H1 (cell line): ENCODE data around the gene ZNF462. TPM values are rescaled to one million over a fixed set of nuclear protein-coding genes. Genes with fewer than 3 reads are reported as not detected.

Source experiments
- CTCF ChIA-PET: fragments of 300-600 bp; sonication (Branson Sonifier 250); formaldehyde crosslinking; loops from one replicate; lab custom pipeline; 2021; ENCODE audit not compliant: partially characterized antibody; lab: Charles Lee
- POLR2A ChIA-PET: fragments of 300-600 bp; sonication (Branson Sonifier 250); formaldehyde crosslinking; loops from one replicate; lab custom pipeline; 2021; ENCODE audit warnings: inconsistent platforms; ENCODE audit not compliant: partially characterized antibody; lab: Charles Lee
- DNase-seq, 2 experiments: peaks; one replicate each; pipeline versions ENCODE4 v3.0.0 to v3.0.0-alpha.2; 2010 to 2022; ENCODE audit warnings: low spot score in 2 of 2, low read depth in 1 of 2, mixed read lengths in 1 of 2
- FAIRE-seq: peaks from 2 replicates; lab custom pipeline; 2011; peaks lifted over from hg19 to GRCh38; lab: Jason Lieb, UNC
- H2AFZ ChIP-seq: 2 replicates; pipeline ENCODE4 v1.8.1; 2012; ENCODE audit warnings: low read length, inconsistent platforms
- H2AK5ac ChIP-seq: 2 replicates; pipeline ENCODE4 v1.6.1; 2013; ENCODE audit warnings: low read depth, low read length
- H2BK120ac ChIP-seq: replicated peaks from 2 replicates; pipeline ENCODE3; 2013; ENCODE audit warnings: low read depth, low read length, inconsistent platforms
- H2BK12ac ChIP-seq: 2 replicates; pipeline ENCODE4 v1.6.1; 2013; ENCODE audit warnings: low read depth, low read length
- H2BK15ac ChIP-seq: 2 replicates; pipeline ENCODE4 v1.6.1; 2013; ENCODE audit warnings: low read length
- H2BK20ac ChIP-seq: 2 replicates; pipeline ENCODE4 v1.6.1; 2013; ENCODE audit warnings: low read length
- H2BK5ac ChIP-seq: 2 replicates; pipeline ENCODE4 v1.6.1; 2013; ENCODE audit warnings: low read depth, low read length
- H3K14ac ChIP-seq: 2 replicates; pipeline ENCODE4 v1.6.1; 2013; ENCODE audit warnings: inconsistent platforms; ENCODE audit not compliant: insufficient read length
- H3K18ac ChIP-seq: 2 replicates; pipeline ENCODE4 v1.6.1; 2013; ENCODE audit warnings: low read length; ENCODE audit errors: extremely low read depth
- H3K23ac ChIP-seq: 2 replicates; pipeline ENCODE4 v1.6.1; 2013; ENCODE audit warnings: inconsistent platforms; ENCODE audit not compliant: insufficient read length
- H3K23me2 ChIP-seq: 2 replicates; pipeline ENCODE4 v1.6.1; 2013; ENCODE audit warnings: low read depth, low read length
- H3K27ac ChIP-seq: 2 replicates; pipeline ENCODE4 v1.6.1; 2011; ENCODE audit warnings: low read depth, low read length, inconsistent platforms
- H3K27me3 ChIP-seq, 4 experiments: replicated peaks in 1 of 4; 1 replicate in 1 of 4; 2 replicates in 3 of 4; pipeline versions ENCODE4 v1.6.1 to v1.8.1; 2011 to 2013; ENCODE audit warnings: low read length in 3 of 4, mild to moderate bottlenecking in 3 of 4, inconsistent platforms in 2 of 4, mixed read lengths in 2 of 4, moderate library complexity in 1 of 4; ENCODE audit not compliant: control insufficient read depth in 3 of 4, insufficient read depth in 3 of 4; ENCODE audit errors: extremely low read depth in 1 of 4
- H3K36me3 ChIP-seq, 4 experiments: 2 replicates each; pipeline versions ENCODE4 v1.6.1 to v1.8.1; 2011 to 2013; ENCODE audit warnings: mild to moderate bottlenecking in 4 of 4, low read length in 3 of 4, moderate library complexity in 2 of 4, control low read depth in 1 of 4, inconsistent platforms in 1 of 4; ENCODE audit not compliant: insufficient read depth in 4 of 4, control insufficient read depth in 2 of 4
- H3K4ac ChIP-seq: replicated peaks from 2 replicates; pipeline ENCODE3; 2013; ENCODE audit warnings: low read length, low read depth, mixed read lengths, inconsistent platforms; ENCODE audit not compliant: insufficient read length
- H3K4me1 ChIP-seq, 4 experiments: replicated peaks in 1 of 4; 1 replicate in 1 of 4; 2 replicates in 3 of 4; pipeline versions ENCODE4 v1.6.1 to v1.8.1; 2011 to 2013; ENCODE audit warnings: low read length in 3 of 4, inconsistent platforms in 2 of 4, mixed read lengths in 1 of 4; ENCODE audit not compliant: insufficient read depth in 4 of 4, control insufficient read depth in 3 of 4
- H3K4me2 ChIP-seq, 2 experiments: 2 replicates each; pipeline versions ENCODE4 v1.6.1 to v1.8.1; 2011 to 2013; ENCODE audit warnings: low read depth in 2 of 2, low read length in 2 of 2, control low read depth in 1 of 2, inconsistent platforms in 1 of 2, mild to moderate bottlenecking in 1 of 2; ENCODE audit not compliant: insufficient read depth in 1 of 2
- H3K4me3 ChIP-seq, 4 experiments: fragments of 200-600, 300-600 bp in 1 of 4; sonication (generic), shearing (Covaris generic), sonication (Bioruptor Twin) in 1 of 4; 2 replicates each; pipeline versions ENCODE4 v1.5.1 to v1.8.1; 2011 to 2016; ENCODE audit warnings: low read length in 4 of 4, low read depth in 3 of 4, control low read depth in 2 of 4, inconsistent platforms in 2 of 4, mild to moderate bottlenecking in 2 of 4, mixed read lengths in 1 of 4, moderate library complexity in 1 of 4; ENCODE audit not compliant: insufficient read depth in 2 of 4; ENCODE audit errors: extremely low read depth in 1 of 4
- H3K56ac ChIP-seq: replicated peaks from 2 replicates; pipeline ENCODE3; 2013; ENCODE audit warnings: low read depth, mild to moderate bottlenecking, mixed read lengths, low read length, inconsistent platforms; ENCODE audit not compliant: insufficient read length
- H3K79me1 ChIP-seq: 2 replicates; pipeline ENCODE4 v1.6.1; 2013; ENCODE audit warnings: low read depth, low read length, control low read depth
- H3K79me2 ChIP-seq, 2 experiments: 2 replicates each; pipeline versions ENCODE4 v1.6.1 to v1.8.1; 2012 to 2013; ENCODE audit warnings: low read length in 2 of 2, mild to moderate bottlenecking in 2 of 2, inconsistent platforms in 1 of 2; ENCODE audit not compliant: insufficient read depth in 2 of 2, control insufficient read depth in 1 of 2
- H3K9ac ChIP-seq, 4 experiments: replicated peaks in 1 of 4; 1 replicate in 1 of 4; 2 replicates in 3 of 4; pipeline versions ENCODE4 v1.6.1 to v1.8.1; 2011 to 2013; ENCODE audit warnings: low read depth in 3 of 4, low read length in 3 of 4, control low read depth in 2 of 4, mild to moderate bottlenecking in 2 of 4, moderate library complexity in 2 of 4, inconsistent platforms in 1 of 4; ENCODE audit errors: extremely low read depth in 1 of 4
- H3K9me3 ChIP-seq, 2 experiments: 2 replicates each; pipeline versions ENCODE4 v1.6.1 to v1.8.1; 2012 to 2013; ENCODE audit warnings: mild to moderate bottlenecking in 2 of 2, moderate library complexity in 2 of 2, control low read depth in 1 of 2, inconsistent platforms in 1 of 2, low read depth in 1 of 2, low read length in 1 of 2, mixed read lengths in 1 of 2; ENCODE audit not compliant: insufficient read depth in 2 of 2
- H4K20me1 ChIP-seq, 2 experiments: replicated peaks in 1 of 2; 2 replicates each; pipeline versions ENCODE3 to v1.8.1; 2011 to 2013; ENCODE audit warnings: inconsistent platforms in 2 of 2, low read length in 2 of 2, mild to moderate bottlenecking in 1 of 2; ENCODE audit not compliant: insufficient read depth in 2 of 2, control insufficient read depth in 1 of 2
- H4K5ac ChIP-seq: 2 replicates; pipeline ENCODE4 v1.6.1; 2013; ENCODE audit warnings: low read length, low read depth, mixed read lengths, inconsistent platforms; ENCODE audit not compliant: insufficient read length
- H4K8ac ChIP-seq: 2 replicates; pipeline ENCODE4 v1.8.0; 2013; ENCODE audit warnings: mild to moderate bottlenecking, moderate library complexity, low read length, inconsistent platforms; ENCODE audit not compliant: insufficient read depth; ENCODE audit errors: extremely low read depth
- H4K91ac ChIP-seq: replicated peaks from 2 replicates; pipeline ENCODE3; 2013; ENCODE audit warnings: low read length, mixed read lengths, inconsistent platforms; ENCODE audit not compliant: insufficient read length
- ASH2L ChIP-seq: fragments of 200-600, 300-600 bp; sonication (generic); IDR thresholded peaks from one replicate; pipeline ENCODE4 v1.7.1; 2017; ENCODE audit warnings: low read length
- CEBPB ChIP-seq: IDR thresholded peaks from 2 replicates; pipeline ENCODE4 v1.6.1; 2012; ENCODE audit warnings: low read depth, low read length
- EP300 ChIP-seq, 2 experiments: IDR thresholded peaks; 1 replicate in 1 of 2; 2 replicates in 1 of 2; pipeline ENCODE4 v1.6.1; 2011 to 2012; ENCODE audit warnings: low read depth in 2 of 2, low read length in 2 of 2, mild to moderate bottlenecking in 2 of 2, borderline replicate concordance in 1 of 2, inconsistent platforms in 1 of 2, moderate library complexity in 1 of 2
- FOSL1 ChIP-seq: IDR thresholded peaks from 2 replicates; pipeline ENCODE4 v1.6.1; 2011; ENCODE audit warnings: mild to moderate bottlenecking, low read depth, low read length, moderate library complexity; ENCODE audit not compliant: insufficient read depth
- SUZ12 ChIP-seq: fragments of 200-600 bp; sonication (generic); IDR thresholded peaks from 2 replicates; pipeline ENCODE4 v1.6.1; 2012; ENCODE audit warnings: mild to moderate bottlenecking, inconsistent platforms, low read length, moderate library complexity, mixed read lengths
- TEAD4 ChIP-seq: IDR thresholded peaks from 2 replicates; pipeline ENCODE4 v1.6.1; 2012; ENCODE audit warnings: low read depth, low read length, inconsistent platforms, mixed read lengths
- WGBS, 2 experiments: shearing (Covaris generic) in 1 of 2; methylation state at CpG; one replicate each; pipeline versions ENCODE4 v1.1.6 to v1.1.7; 2013 to 2015; ENCODE audit warnings: low lambda C conversion rate in 2 of 2, mixed read lengths in 2 of 2, inconsistent platforms in 1 of 2, low coverage in 1 of 2, missing lambda C conversion rate in 1 of 2; ENCODE audit not compliant: insufficient replicate concordance in 2 of 2, insufficient coverage in 1 of 2, insufficient read length in 1 of 2; ENCODE audit errors: extremely low coverage in 1 of 2, missing lambda C conversion rate in 1 of 2; 5-methylcytosine and 5-hydroxymethylcytosine counted together
- polyA plus RNA-seq, 7 experiments: library from polyadenylated mRNA; depleted of rRNA in 3 of 7; stranded (reverse) in 5 of 7; unstranded in 2 of 7; fragments of >200 nt in 5 of 7; fragments of 200-250 nt in 2 of 7; gene quantifications; 1 replicate in 5 of 7; 2 replicates in 1 of 7; 4 replicates in 1 of 7; pipeline versions ENCODE4 v1.2.1 to v1.2.3, GENCODE V29; 2011 to 2013; ENCODE audit warnings: missing spikeins in 2 of 7, mixed read lengths in 2 of 7
- total RNA-seq: library from RNA; stranded (reverse); fragmentation: NEBNext Ultra II Directional; extraction: Animal tissue kit (Norgen Biotek cat#: 25700); gene quantifications from 2 replicates; pipeline ENCODE4 v1.2.1, GENCODE V29; 2021
- TF ChIP-seq, protein P1 (sequence below): IDR thresholded peaks from 2 replicates; pipeline ENCODE4 v1.6.1; 2011; ENCODE audit warnings: low read depth, mild to moderate bottlenecking, low read length; ENCODE audit not compliant: insufficient read depth

The ZNF462 gene
- total and polyA plus RNA-seq, 2 of the 8 experiments (the other 6 are each of a cell fraction or from before 2014, with no cell fraction given) = 30.0 to 163 TPM

DNA sequence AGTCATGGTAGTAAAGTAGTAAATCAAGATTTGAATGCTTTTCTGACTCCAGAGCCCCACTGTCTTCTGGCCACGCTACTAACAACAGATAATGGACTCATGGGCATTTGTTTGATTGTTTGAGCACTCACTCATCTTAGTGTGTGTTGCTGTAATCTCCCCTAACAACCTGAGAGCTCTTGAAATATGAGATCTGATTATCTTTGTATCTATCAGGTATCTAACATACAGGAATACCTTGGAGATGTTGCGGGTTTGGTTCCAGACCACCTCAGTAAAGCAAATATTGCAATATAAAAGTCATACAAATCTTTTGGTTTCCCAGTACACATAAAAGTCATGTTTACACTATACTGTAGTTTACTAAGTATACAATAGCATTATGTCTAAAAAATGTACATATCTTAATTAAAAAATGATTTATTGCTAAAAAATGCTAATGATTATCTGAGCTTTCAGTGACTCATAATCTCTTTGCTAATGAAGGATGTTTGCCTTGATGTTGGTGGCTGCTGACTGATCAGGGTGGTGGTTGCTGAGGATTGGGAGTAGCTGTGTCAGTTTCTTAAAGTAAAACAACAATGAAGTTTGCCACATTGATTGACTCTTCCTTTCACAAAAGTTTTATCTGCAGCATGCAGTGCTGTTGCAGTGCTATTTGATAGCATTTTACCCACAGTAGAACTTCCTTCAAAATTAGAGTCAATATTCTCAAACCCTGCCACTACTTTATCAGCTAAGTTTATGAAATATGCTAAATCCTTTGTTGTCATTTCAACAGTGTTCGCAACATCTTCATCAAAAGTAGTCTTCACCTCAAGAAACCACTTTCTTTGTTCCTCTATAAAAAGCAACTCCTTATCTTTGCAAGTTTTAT is 92.2 kb downstream of the ZNF462 start:
- H3K18ac ChIP-seq = no peak overlapping the region
- CTCF ChIA-PET = interaction anchor here (1.4 kb wide), 1 partner anchor 15 kb away, joined by 3 read pairs; no protein-coding TSS in a partner anchor

More for the DNA sequence above, 92.2 kb downstream of the ZNF462 start:
- Histone ChIP-seq H2AK5ac (no peak overlapping the region), H3K4me1 (peaks cover 0 to 8% (median 5%) of the 10 kb centered on the region in 4 experiments; a peak in 4 of 7 replicates), H2BK120ac (no peak overlapping the region), H3K79me2 (peaks cover 0 to 7% of the 10 kb centered on the region in 2 experiments; a peak in 2 of 4 replicates), H3K27me3 (no peaks in the 10 kb centered on the region), H3K23ac (no peak overlapping the region), H3K56ac (no peak overlapping the region), H3K36me3 (peaks cover 0 to 79% (median 33%) of the 10 kb centered on the region in 4 experiments; a peak in 7 of 8 replicates), H3K4me3 (no peak overlapping the region), H4K8ac (no peak overlapping the region), H3K14ac (no peak overlapping the region), H4K20me1 (no peaks in the 10 kb centered on the region), H3K4ac (no peak overlapping the region), H4K91ac (no peak overlapping the region), H3K4me2 (no peak overlapping the region), H4K5ac (no peak overlapping the region), H3K27ac (no peak overlapping the region), H2BK15ac (no peak overlapping the region), H2BK5ac (no peak overlapping the region), H3K23me2 (no peaks in the 10 kb centered on the region), H3K9me3 (no peaks in the 10 kb centered on the region), H3K9ac (no peak overlapping the region), H2BK12ac (no peak overlapping the region), H2AFZ (no peak overlapping the region), H2BK20ac (no peak overlapping the region), H3K79me1 (peaks cover 5% of the 10 kb centered on the region)
- POLR2A ChIA-PET = interaction anchor here (1.3 kb wide), 1 partner anchor 93 kb away, joined by 3 read pairs; no protein-coding TSS in a partner anchor
- TF ChIP-seq ASH2L = no peak
- TF ChIP-seq SUZ12 = no peak
- TF ChIP-seq, protein P1, sequence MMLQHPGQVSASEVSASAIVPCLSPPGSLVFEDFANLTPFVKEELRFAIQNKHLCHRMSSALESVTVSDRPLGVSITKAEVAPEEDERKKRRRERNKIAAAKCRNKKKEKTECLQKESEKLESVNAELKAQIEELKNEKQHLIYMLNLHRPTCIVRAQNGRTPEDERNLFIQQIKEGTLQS = no peak
- TF ChIP-seq FOSL1 = no peak
- no peak for TF ChIP-seq EP300 (IDR thresholded peaks at IDR 0.05; ENCODE audit: borderline replicate concordance in 1 of 2, low read depth in 2 of 2, low read length in 2 of 2)
- TF ChIP-seq TEAD4 = no peak
- TF ChIP-seq CEBPB = no peak
- WGBS, 2 experiments = 98% methylated on average over 3 of the region's 3 CpGs; no CpG with 5 or more reads in 1 of the 2 experiments
- no peak for FAIRE-seq
- DNase-seq = no peak
